ENCODE results near the gene TAF1B. TPM values are rescaled to one million over a fixed set of nuclear protein-coding genes. Genes with fewer than 3 reads are reported as not detected.
A peak's percentile ranks its signal among the peaks of the same experiment; 100 is the strongest.

Gene TAF1B
- total RNA-seq, 1 experiment from 2014 or later = 24.8 TPM

DNA sequence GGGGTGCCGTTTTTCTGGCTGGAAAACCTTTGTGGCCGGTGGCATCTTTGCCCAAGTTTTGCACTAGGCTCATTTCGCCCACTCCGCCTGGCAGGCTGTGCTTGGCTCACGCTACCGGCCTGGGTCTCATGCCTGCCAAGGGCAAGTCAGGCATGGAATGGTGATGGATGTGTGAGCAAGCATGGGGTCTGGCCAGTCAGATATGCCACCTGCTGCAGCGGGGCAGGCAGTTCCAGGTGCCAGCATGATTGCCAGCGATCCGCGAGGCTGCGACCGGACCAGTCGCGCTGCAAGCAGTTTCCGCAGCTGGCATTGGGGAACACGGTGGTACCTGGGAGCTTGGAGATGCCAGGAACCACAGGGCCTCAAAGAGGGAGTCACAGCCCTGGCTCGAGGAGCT lies 40.6 kb downstream of the TAF1B start:
- no peak for DNase-seq
- Histone ChIP-seq H3K36me3 (ENCODE audit: low read depth) (peaks cover 46% of the 10 kb centered on the region), H3K9me3 (ENCODE audit: insufficient read depth, low read depth) (peaks cover 12% of the 10 kb centered on the region; the same call in 1 of the 2 replicates), H3K4me3 (no peak overlapping the region), H3K9me2 (ENCODE audit: insufficient read depth) (no peaks in the 10 kb centered on the region), H4K20me1 (ENCODE audit: insufficient read depth) (no peaks in the 10 kb centered on the region), H3K4me2 (no peak overlapping the region), H3F3A (ENCODE audit: insufficient read depth, low read depth) (peaks cover 24% of the 10 kb centered on the region), H3K27me3 (ENCODE audit: insufficient read depth, low read depth) (no peaks in the 10 kb centered on the region), H3K27ac (no peak overlapping the region), H2AFZ (no peak overlapping the region), H3K79me2 (ENCODE audit: low read depth) (no peaks in the 10 kb centered on the region), H3K4me1 (replicated peaks; ENCODE audit: insufficient read depth) (peaks cover 13% of the 10 kb centered on the region)
- intact Hi-C loops (cut with micrococcal nuclease; ENCODE audit: unreplicated experiment) = no loop called here
- ChIA-PET POLR2A (ENCODE audit: unreplicated experiment) (no interaction called here), CTCF (no interaction called here)
- no TSS peak for BruUV-seq (replicated peaks)
- TF ChIP-seq EZH2 (IDR thresholded peaks at IDR 0.05; ENCODE audit: low read depth) = no peak
- TF ChIP-seq, protein P1, sequence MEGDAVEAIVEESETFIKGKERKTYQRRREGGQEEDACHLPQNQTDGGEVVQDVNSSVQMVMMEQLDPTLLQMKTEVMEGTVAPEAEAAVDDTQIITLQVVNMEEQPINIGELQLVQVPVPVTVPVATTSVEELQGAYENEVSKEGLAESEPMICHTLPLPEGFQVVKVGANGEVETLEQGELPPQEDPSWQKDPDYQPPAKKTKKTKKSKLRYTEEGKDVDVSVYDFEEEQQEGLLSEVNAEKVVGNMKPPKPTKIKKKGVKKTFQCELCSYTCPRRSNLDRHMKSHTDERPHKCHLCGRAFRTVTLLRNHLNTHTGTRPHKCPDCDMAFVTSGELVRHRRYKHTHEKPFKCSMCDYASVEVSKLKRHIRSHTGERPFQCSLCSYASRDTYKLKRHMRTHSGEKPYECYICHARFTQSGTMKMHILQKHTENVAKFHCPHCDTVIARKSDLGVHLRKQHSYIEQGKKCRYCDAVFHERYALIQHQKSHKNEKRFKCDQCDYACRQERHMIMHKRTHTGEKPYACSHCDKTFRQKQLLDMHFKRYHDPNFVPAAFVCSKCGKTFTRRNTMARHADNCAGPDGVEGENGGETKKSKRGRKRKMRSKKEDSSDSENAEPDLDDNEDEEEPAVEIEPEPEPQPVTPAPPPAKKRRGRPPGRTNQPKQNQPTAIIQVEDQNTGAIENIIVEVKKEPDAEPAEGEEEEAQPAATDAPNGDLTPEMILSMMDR (conservative IDR thresholded peaks at IDR 0.05) = no peak

DNA sequence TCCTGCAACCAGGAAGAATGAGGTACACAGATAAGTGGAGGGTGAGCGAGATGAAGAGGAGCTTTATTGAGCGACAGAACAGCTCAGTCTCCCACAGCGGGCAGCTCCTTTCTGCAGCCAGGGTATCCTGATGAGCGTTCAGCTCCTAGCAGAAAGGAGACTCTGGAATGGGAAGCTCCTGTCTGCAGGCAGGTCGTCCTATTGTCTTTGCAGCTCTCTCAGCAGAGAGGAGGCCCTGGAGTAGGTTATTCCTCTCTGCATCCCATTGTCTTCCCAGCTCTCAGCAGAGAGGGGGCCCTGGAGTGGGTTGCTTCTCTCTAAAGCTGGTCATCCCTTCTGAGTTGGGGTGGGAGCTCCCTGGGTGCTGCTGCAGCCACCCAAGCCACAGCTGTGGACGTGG lies 41.2 kb downstream of the TAF1B start:
- Histone ChIP-seq H2AFZ (no peak overlapping the region), H3K27ac (peak overlapping the region; percentile 32), H3K4me2 (no peak overlapping the region), H3K79me2 (ENCODE audit: low read depth) (no peaks in the 10 kb centered on the region), H3K4me1 (replicated peaks; ENCODE audit: insufficient read depth) (peaks cover 13% of the 10 kb centered on the region), H3K27me3 (ENCODE audit: insufficient read depth, low read depth) (no peaks in the 10 kb centered on the region), H3F3A (ENCODE audit: insufficient read depth, low read depth) (peaks cover 24% of the 10 kb centered on the region), H3K9me3 (ENCODE audit: insufficient read depth, low read depth) (peaks cover 12% of the 10 kb centered on the region; the same call in 1 of the 2 replicates), H3K9me2 (ENCODE audit: insufficient read depth) (no peaks in the 10 kb centered on the region), H4K20me1 (ENCODE audit: insufficient read depth) (no peaks in the 10 kb centered on the region), H3K4me3 (no peak overlapping the region), H3K36me3 (ENCODE audit: low read depth) (peaks cover 43% of the 10 kb centered on the region)
- DNase-seq = no peak
- intact Hi-C loops (cut with micrococcal nuclease; ENCODE audit: unreplicated experiment) = no loop called here
- ChIA-PET POLR2A (ENCODE audit: unreplicated experiment) (no interaction called here), CTCF (no interaction called here)
- no peak for TF ChIP-seq EZH2 (IDR thresholded peaks at IDR 0.05; ENCODE audit: low read depth)
- TF ChIP-seq, protein P1 (conservative IDR thresholded peaks at IDR 0.05) = no peak
- no TSS peak for BruUV-seq (replicated peaks)

DNA sequence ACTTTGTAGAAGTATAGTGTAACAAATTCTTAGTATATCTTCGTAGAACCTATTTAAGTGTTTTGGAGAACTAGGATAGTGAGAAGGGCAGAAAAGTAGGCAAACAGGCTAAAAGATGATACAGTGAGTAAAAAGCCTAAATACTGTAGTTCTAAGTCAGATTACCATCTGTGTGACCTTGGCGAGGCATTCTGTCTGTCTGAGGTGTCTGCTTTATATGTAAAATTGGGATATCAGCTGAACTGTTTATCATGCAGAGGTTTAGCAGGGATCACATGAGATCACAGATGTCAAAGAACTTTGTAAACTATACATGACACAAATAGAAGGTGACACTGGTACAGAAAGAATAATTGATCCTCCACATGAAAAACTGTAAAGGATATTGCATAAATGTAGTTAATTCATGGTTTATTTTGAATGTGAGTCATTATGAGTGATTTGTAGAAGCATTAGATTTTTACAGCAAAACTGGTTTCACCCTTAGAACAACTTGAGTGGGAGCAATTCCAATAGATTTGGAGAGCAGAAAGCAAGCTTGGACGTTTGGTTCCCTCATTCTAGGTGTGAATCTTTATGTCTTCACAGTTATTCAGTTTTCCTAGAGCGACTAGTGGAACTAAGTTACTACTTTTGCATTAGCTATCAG lies 41.9 kb downstream of the TAF1B start:
- no TSS peak for BruUV-seq (replicated peaks)
- H4K20me1 ChIP-seq (ENCODE audit: insufficient read depth) = no peaks in the 10 kb centered on the region
- no peaks in the 10 kb centered on the region for H3K9me2 ChIP-seq (ENCODE audit: insufficient read depth)
- H3K9me3 ChIP-seq (ENCODE audit: insufficient read depth, low read depth) = peaks cover 12% of the 10 kb centered on the region; the same call in 1 of the 2 replicates
- H3K79me2 ChIP-seq (ENCODE audit: low read depth) = no peaks in the 10 kb centered on the region
- H3K27ac ChIP-seq = peak overlapping the region; percentile 32
- TF ChIP-seq EZH2 (IDR thresholded peaks at IDR 0.05; ENCODE audit: low read depth) = no peak
- TF ChIP-seq, protein P1 (conservative IDR thresholded peaks at IDR 0.05) = no peak
- peaks cover 24% of the 10 kb centered on the region for H3F3A ChIP-seq (ENCODE audit: insufficient read depth, low read depth)
- H3K27me3 ChIP-seq (ENCODE audit: insufficient read depth, low read depth) = no peaks in the 10 kb centered on the region
- no peak overlapping the region for H2AFZ ChIP-seq
- no peak overlapping the region for H3K4me3 ChIP-seq
- H3K4me2 ChIP-seq = peak overlapping the region; percentile 2
- intact Hi-C loops (cut with micrococcal nuclease; ENCODE audit: unreplicated experiment) = no loop called here
- peaks cover 37% of the 10 kb centered on the region for H3K36me3 ChIP-seq (ENCODE audit: low read depth)
- peak in 1 of 2 experiments; percentile 58 for DNase-seq
- POLR2A ChIA-PET (ENCODE audit: unreplicated experiment) = no interaction called here
- CTCF ChIA-PET = no interaction called here
- peaks cover 13% of the 10 kb centered on the region for H3K4me1 ChIP-seq (replicated peaks; ENCODE audit: insufficient read depth)
